ENCODE measurements around the gene PTPRF. TPM values are rescaled to one million over a fixed set of nuclear protein-coding genes. Genes with fewer than 3 reads are reported as not detected.

Gene PTPRF
- total and polyA plus RNA-seq, 5 donors from 2014 or later = 0.22 TPM; not detected in 4

DNA sequence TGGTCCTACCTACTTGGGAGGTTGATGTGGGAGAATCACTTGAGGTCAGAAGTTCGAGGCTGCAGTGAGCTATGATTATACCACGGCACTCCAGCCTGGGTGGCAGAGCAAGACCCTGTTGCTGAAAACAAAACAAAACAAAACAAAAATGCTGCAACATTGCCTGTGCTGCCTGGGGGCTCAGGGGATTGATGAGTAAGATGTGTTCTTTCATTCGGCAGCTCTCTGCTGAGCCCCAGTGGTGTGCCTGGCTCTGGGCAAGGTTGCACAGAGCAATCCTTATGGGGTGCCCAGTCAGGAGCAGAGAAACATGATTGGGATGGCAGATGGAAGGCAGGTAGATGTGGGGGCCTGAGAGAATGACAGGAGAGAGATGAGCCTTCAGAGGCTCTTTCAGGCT lies 90.7 kb downstream of the PTPRF start:
- H3K4me3 Mint-ChIP-seq = no peak overlapping the region
- H3K27ac Mint-ChIP-seq = no peak overlapping the region
- no peak for ATAC-seq (ENCODE audit: low read depth in 2 of 2)
- no peak for DNase-seq
- H3K4me3 ChIP-seq (ENCODE audit: low read depth, low read length) = no peak overlapping the region
- H3K27ac ChIP-seq (ENCODE audit: insufficient read depth, low read length, poor library complexity, severe bottlenecking) = no peak overlapping the region
- H3K36me3 ChIP-seq (ENCODE audit: control insufficient read depth, insufficient read depth, low read length) = no peaks in the 10 kb centered on the region
- H3K4me1 Mint-ChIP-seq = peaks cover 0 to 2% (median 0%) of the 10 kb centered on the region in 4 donors
- no peaks in the 10 kb centered on the region for H3K4me1 ChIP-seq (ENCODE audit: control insufficient read depth, insufficient read depth, low read length, poor library complexity, severe bottlenecking)
- H3K36me3 Mint-ChIP-seq = peaks cover 3% of the 10 kb centered on the region
- H3K9me3 Mint-ChIP-seq = no peaks in the 10 kb centered on the region
- H3K9me3 ChIP-seq (ENCODE audit: control insufficient read depth in 2 of 2, low read length in 2 of 2) = no peaks in the 10 kb centered on the region
- no peaks in the 10 kb centered on the region for H3K27me3 ChIP-seq (ENCODE audit: control insufficient read depth, insufficient read depth, low read length)
- peaks cover 7% of the 10 kb centered on the region for H3K27me3 Mint-ChIP-seq

DNA sequence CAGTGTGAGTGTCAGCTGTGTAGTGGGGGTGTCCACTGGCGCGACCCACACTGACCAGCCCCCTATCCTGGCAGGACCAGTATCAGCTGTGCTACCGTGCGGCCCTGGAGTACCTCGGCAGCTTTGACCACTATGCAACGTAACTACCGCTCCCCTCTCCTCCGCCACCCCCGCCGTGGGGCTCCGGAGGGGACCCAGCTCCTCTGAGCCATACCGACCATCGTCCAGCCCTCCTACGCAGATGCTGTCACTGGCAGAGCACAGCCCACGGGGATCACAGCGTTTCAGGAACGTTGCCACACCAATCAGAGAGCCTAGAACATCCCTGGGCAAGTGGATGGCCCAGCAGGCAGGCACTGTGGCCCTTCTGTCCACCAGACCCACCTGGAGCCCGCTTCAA lies 91.2 kb downstream of the PTPRF start:
- peaks cover 0 to under 1% (median 0%) of the 10 kb centered on the region in 7 donors for H3K9me3 Mint-ChIP-seq
- peaks cover 0 to 2% (median 0%) of the 10 kb centered on the region in 4 donors for H3K4me1 Mint-ChIP-seq
- H3K27me3 Mint-ChIP-seq = peaks cover 7% of the 10 kb centered on the region

DNA sequence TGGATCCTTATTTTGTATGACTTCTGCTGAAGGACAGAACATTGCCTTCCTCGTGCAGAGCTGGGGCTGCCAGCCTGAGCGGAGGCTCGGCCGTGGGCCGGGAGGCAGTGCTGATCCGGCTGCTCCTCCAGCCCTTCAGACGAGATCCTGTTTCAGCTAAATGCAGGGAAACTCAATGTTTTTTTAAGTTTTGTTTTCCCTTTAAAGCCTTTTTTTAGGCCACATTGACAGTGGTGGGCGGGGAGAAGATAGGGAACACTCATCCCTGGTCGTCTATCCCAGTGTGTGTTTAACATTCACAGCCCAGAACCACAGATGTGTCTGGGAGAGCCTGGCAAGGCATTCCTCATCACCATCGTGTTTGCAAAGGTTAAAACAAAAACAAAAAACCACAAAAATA lies 91.8 kb downstream of the PTPRF start:
- no peak overlapping the region for H3K4me3 Mint-ChIP-seq
- DNase-seq = no peak
- Histone ChIP-seq H3K27ac (ENCODE audit: insufficient read depth, low read length, poor library complexity, severe bottlenecking) (no peak overlapping the region), H3K4me1 (ENCODE audit: control insufficient read depth, insufficient read depth, low read length, poor library complexity, severe bottlenecking) (no peaks in the 10 kb centered on the region), H3K9me3 (ENCODE audit: control insufficient read depth in 2 of 2, low read length in 2 of 2) (no peaks in the 10 kb centered on the region), H3K27me3 (ENCODE audit: control insufficient read depth, insufficient read depth, low read length) (no peaks in the 10 kb centered on the region), H3K4me3 (ENCODE audit: low read depth, low read length) (no peak overlapping the region), H3K36me3 (ENCODE audit: control insufficient read depth, insufficient read depth, low read length) (no peaks in the 10 kb centered on the region)
- peaks cover 7% of the 10 kb centered on the region for H3K27me3 Mint-ChIP-seq
- H3K36me3 Mint-ChIP-seq = peaks cover 3% of the 10 kb centered on the region
- no peak overlapping the region for H3K27ac Mint-ChIP-seq
- no peak for ATAC-seq (ENCODE audit: low read depth in 2 of 2)
- peaks cover 0 to 2% (median 0%) of the 10 kb centered on the region in 4 donors for H3K4me1 Mint-ChIP-seq
- peaks cover 0 to 2% (median 0%) of the 10 kb centered on the region in 7 donors for H3K9me3 Mint-ChIP-seq

More for the DNA sequence above, 91.2 kb downstream of the PTPRF start:
- H3K36me3 ChIP-seq (ENCODE audit: control insufficient read depth, insufficient read depth, low read length) = no peaks in the 10 kb centered on the region
- no peak overlapping the region for H3K27ac ChIP-seq (ENCODE audit: insufficient read depth, low read length, poor library complexity, severe bottlenecking)
- Mint-ChIP-seq H3K36me3 (peaks cover 3% of the 10 kb centered on the region), H3K4me3 (no peak overlapping the region), H3K27ac (no peak overlapping the region)
- ATAC-seq (ENCODE audit: low read depth in 2 of 2) (no peak), DNase-seq (no peak)
- no peaks in the 10 kb centered on the region for H3K4me1 ChIP-seq (ENCODE audit: control insufficient read depth, insufficient read depth, low read length, poor library complexity, severe bottlenecking)
- no peaks in the 10 kb centered on the region for H3K27me3 ChIP-seq (ENCODE audit: control insufficient read depth, insufficient read depth, low read length)
- H3K4me3 ChIP-seq (ENCODE audit: low read depth, low read length) = no peak overlapping the region
- H3K9me3 ChIP-seq (ENCODE audit: control insufficient read depth in 2 of 2, low read length in 2 of 2) = no peaks in the 10 kb centered on the region

DNA sequence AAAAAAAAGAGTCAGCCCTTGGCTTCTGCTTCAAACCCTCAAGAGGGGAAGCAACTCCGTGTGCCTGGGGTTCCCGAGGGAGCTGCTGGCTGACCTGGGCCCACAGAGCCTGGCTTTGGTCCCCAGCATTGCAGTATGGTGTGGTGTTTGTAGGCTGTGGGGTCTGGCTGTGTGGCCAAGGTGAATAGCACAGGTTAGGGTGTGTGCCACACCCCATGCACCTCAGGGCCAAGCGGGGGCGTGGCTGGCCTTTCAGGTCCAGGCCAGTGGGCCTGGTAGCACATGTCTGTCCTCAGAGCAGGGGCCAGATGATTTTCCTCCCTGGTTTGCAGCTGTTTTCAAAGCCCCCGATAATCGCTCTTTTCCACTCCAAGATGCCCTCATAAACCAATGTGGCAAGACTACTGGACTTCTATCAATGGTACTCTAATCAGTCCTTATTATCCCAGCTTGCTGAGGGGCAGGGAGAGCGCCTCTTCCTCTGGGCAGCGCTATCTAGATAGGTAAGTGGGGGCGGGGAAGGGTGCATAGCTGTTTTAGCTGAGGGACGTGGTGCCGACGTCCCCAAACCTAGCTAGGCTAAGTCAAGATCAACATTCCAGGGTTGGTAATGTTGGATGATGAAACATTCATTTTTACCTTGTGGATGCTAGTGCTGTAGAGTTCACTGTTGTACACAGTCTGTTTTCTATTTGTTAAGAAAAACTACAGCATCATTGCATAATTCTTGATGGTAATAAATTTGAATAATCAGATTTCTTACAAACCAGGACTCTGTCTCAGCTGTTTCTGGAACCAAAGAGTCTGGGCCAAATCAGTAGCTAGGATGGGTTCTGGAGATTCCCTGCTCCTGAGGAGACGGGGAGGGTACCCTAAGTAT lies 92.5 kb downstream of the PTPRF start:
- H3K9me3 ChIP-seq (ENCODE audit: control insufficient read depth in 2 of 2, low read length in 2 of 2) = no peaks in the 10 kb centered on the region
- no peak for DNase-seq
- H3K4me1 ChIP-seq (ENCODE audit: control insufficient read depth, insufficient read depth, low read length, poor library complexity, severe bottlenecking) = no peaks in the 10 kb centered on the region
- peaks cover 3% of the 10 kb centered on the region for H3K36me3 Mint-ChIP-seq
- ATAC-seq (ENCODE audit: low read depth in 2 of 2) = no peak
- no peak overlapping the region for H3K27ac Mint-ChIP-seq
- no peak overlapping the region for H3K4me3 ChIP-seq (ENCODE audit: low read depth, low read length)
- no peaks in the 10 kb centered on the region for H3K36me3 ChIP-seq (ENCODE audit: control insufficient read depth, insufficient read depth, low read length)
- H3K27ac ChIP-seq (ENCODE audit: insufficient read depth, low read length, poor library complexity, severe bottlenecking) = no peak overlapping the region
- no peaks in the 10 kb centered on the region for H3K27me3 ChIP-seq (ENCODE audit: control insufficient read depth, insufficient read depth, low read length)
- H3K9me3 Mint-ChIP-seq = peaks cover 0 to 2% (median 0%) of the 10 kb centered on the region in 7 donors
- H3K4me1 Mint-ChIP-seq = peaks cover 0 to 2% (median 0%) of the 10 kb centered on the region in 4 donors
- H3K27me3 Mint-ChIP-seq = peaks cover 7% of the 10 kb centered on the region
- no peak overlapping the region for H3K4me3 Mint-ChIP-seq

DNA sequence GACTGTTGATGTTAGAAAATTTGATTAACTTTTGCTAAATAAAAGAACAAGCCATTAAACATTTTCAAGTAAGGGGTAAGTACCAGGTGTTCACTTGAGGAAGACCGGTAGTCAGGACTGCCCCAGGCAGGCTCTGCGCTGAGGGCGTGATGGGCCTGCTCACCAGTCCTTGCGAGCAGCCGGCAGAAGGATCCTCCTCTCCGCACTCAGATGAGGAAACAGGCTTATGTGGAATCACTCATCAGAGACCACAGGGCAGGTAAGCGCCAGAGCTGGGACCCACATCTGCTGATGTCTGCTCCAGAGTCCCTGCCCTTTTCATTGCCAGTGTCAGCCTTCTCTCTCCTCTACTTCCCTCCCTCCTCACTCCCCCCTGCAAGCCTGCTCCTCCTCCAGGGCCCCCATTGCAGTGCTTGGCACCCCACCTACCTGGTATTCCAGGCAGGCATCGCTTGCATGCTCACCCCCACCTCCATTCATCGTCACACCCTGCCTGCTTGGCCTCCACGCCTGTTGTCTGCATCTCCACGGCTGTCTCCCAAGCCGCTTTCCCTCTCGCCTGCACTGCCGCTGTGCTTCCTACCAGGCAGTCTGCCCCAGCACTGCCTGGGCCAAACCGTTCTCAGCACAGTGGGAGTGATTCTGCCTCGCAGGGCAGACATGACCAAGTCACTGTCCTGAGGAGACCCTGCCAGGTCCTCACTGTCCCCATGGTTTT lies 94.5 kb downstream of the PTPRF start:
- ATAC-seq (ENCODE audit: low read depth in 2 of 2) (no peak), DNase-seq (no peak)
- H3K27me3 Mint-ChIP-seq = peaks cover 12% of the 10 kb centered on the region
- Histone ChIP-seq H3K4me3 (ENCODE audit: low read depth, low read length) (no peak overlapping the region), H3K9me3 (ENCODE audit: control insufficient read depth in 2 of 2, low read length in 2 of 2) (no peaks in the 10 kb centered on the region), H3K36me3 (ENCODE audit: control insufficient read depth, insufficient read depth, low read length) (no peaks in the 10 kb centered on the region), H3K4me1 (ENCODE audit: control insufficient read depth, insufficient read depth, low read length, poor library complexity, severe bottlenecking) (no peaks in the 10 kb centered on the region), H3K27me3 (ENCODE audit: control insufficient read depth, insufficient read depth, low read length) (no peaks in the 10 kb centered on the region), H3K27ac (ENCODE audit: insufficient read depth, low read length, poor library complexity, severe bottlenecking) (no peak overlapping the region)
- peaks cover 0 to 2% (median 0%) of the 10 kb centered on the region in 4 donors for H3K4me1 Mint-ChIP-seq
- peaks cover 0 to 2% (median 0%) of the 10 kb centered on the region in 7 donors for H3K9me3 Mint-ChIP-seq
- peak overlapping the region in 1 of 3 donors; percentile 69 for H3K27ac Mint-ChIP-seq
- peak overlapping the region in 1 of 4 donors; percentile 18 for H3K4me3 Mint-ChIP-seq
- H3K36me3 Mint-ChIP-seq = peaks cover 3% of the 10 kb centered on the region

DNA sequence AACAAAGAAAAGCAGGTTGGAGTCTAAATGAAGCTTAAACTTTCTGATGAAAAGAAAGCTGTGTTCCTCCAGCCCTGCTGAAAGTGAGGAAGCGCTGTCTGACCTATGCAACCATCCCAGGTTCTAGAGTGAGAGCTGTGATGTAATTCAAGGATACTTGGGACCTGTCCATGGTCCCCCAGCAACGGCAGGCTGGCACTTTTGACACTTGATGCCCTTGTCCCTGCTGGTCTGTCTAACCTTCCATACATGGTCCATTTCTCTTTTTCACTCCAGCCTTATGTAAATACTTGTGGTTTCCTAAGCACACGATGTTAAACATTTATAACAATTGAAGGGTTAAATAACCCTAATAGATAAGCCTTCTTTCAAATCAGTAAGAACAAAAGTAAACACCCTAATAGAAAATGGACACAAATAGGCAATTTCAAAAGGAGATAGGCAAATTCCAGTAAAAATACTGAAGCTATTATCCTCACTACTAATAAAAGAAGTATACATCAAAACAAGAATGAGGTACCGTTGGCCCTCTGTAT lies 101.5 kb downstream of the PTPRF start:
- no peaks in the 10 kb centered on the region for H3K4me1 Mint-ChIP-seq
- peaks cover 16% of the 10 kb centered on the region for H3K27me3 Mint-ChIP-seq
- Histone ChIP-seq H3K4me1 (ENCODE audit: control insufficient read depth, insufficient read depth, low read length, poor library complexity, severe bottlenecking) (no peaks in the 10 kb centered on the region), H3K27ac (ENCODE audit: insufficient read depth, low read length, poor library complexity, severe bottlenecking) (no peak overlapping the region), H3K9me3 (ENCODE audit: control insufficient read depth in 2 of 2, low read length in 2 of 2) (no peaks in the 10 kb centered on the region), H3K27me3 (ENCODE audit: control insufficient read depth, insufficient read depth, low read length) (peaks cover 3% of the 10 kb centered on the region), H3K36me3 (ENCODE audit: control insufficient read depth, insufficient read depth, low read length) (no peaks in the 10 kb centered on the region), H3K4me3 (ENCODE audit: low read depth, low read length) (no peak overlapping the region)
- no peak overlapping the region for H3K27ac Mint-ChIP-seq
- DNase-seq = no peak
- H3K4me3 Mint-ChIP-seq = no peak overlapping the region
- H3K36me3 Mint-ChIP-seq = no peaks in the 10 kb centered on the region
- ATAC-seq (ENCODE audit: low read depth in 2 of 2) = no peak
- H3K9me3 Mint-ChIP-seq = no peaks in the 10 kb centered on the region

DNA sequence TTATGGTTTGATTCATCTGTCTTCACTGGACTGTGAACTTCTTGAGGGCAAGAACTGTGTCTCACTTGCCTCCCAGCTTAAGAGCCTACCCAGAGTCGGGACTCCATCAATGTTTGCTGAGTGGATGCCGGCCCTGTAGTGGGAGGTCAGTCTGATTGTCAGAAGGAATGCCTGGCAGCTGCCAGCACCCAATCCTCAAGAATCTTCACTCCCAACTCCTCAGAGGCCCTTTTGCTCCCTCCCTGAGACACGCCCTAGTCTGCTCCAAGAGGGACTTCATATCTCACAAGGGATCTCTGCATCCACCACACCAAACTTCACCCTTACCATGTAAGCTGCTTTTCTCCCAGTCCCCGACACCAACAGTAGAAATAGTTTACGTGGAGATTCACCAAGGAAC lies 104.0 kb downstream of the PTPRF start:
- Mint-ChIP-seq H3K27me3 (peaks cover 20% of the 10 kb centered on the region), H3K27ac (no peak overlapping the region), H3K4me1 (no peaks in the 10 kb centered on the region), H3K36me3 (no peaks in the 10 kb centered on the region), H3K4me3 (no peak overlapping the region), H3K9me3 (peaks cover 0 to 1% (median 0%) of the 10 kb centered on the region in 7 donors)
- DNase-seq (no peak), ATAC-seq (ENCODE audit: low read depth in 2 of 2) (no peak)
- no peaks in the 10 kb centered on the region for H3K4me1 ChIP-seq (ENCODE audit: control insufficient read depth, insufficient read depth, low read length, poor library complexity, severe bottlenecking)
- no peaks in the 10 kb centered on the region for H3K9me3 ChIP-seq (ENCODE audit: control insufficient read depth in 2 of 2, low read length in 2 of 2)
- peaks cover 3% of the 10 kb centered on the region for H3K27me3 ChIP-seq (ENCODE audit: control insufficient read depth, insufficient read depth, low read length)
- no peak overlapping the region for H3K27ac ChIP-seq (ENCODE audit: insufficient read depth, low read length, poor library complexity, severe bottlenecking)
- H3K4me3 ChIP-seq (ENCODE audit: low read depth, low read length) = no peak overlapping the region
- no peaks in the 10 kb centered on the region for H3K36me3 ChIP-seq (ENCODE audit: control insufficient read depth, insufficient read depth, low read length)

All from CD4-positive, CD25-positive, alpha-beta regulatory T cell (primary cell).